Stomach (tissue), 9 donors: ENCODE results near the gene RANBP1. TPM values are rescaled to one million over a fixed set of nuclear protein-coding genes. Genes with fewer than 3 reads are reported as not detected.

Experiments
- DNase-seq, 2 donors: peaks; one replicate each; pipeline versions ENCODE4 v3.0.0 to v3.0.0-alpha.2; 2013 to 2019
- H3K27ac ChIP-seq, 5 donors: fragments of 200-600 bp in 4 of 5; sonication (generic) in 4 of 5; one replicate each; pipeline ENCODE4 v1.5.1; 2013 to 2019; ENCODE audit warnings: mild to moderate bottlenecking in 1 of 5, moderate library complexity in 1 of 5
- H3K27me3 ChIP-seq, 3 donors: fragments of 200-600 bp; sonication (generic); one replicate each; pipeline ENCODE4 v1.5.1; 2017 to 2019; ENCODE audit warnings: mixed run types in 1 of 3
- H3K36me3 ChIP-seq, 4 donors: fragments of 200-600 bp; sonication (generic); 1 replicate in 3 of 4; 2 replicates in 1 of 4; pipeline ENCODE4 v1.5.1; 2016 to 2019
- H3K4me1 ChIP-seq, 4 donors: fragments of 200-600 bp; sonication (generic); one replicate each; pipeline ENCODE4 v1.5.1; 2016 to 2019
- H3K4me3 ChIP-seq, 4 donors: fragments of 200-600 bp; sonication (generic) in 3 of 4; one replicate each; pipeline ENCODE4 v1.5.1; 2016 to 2019; ENCODE audit warnings: mild to moderate bottlenecking in 1 of 4
- H3K9me3 ChIP-seq, 4 donors: fragments of 200-600 bp; sonication (generic); one replicate each; pipeline ENCODE4 v1.5.1; 2016 to 2019
- CTCF ChIP-seq, 7 experiments: fragments of 450-650 bp in 4 of 7; fragments of 200-600 bp in 3 of 7; sonication (generic) in 3 of 7; IDR thresholded peaks; one replicate each; pipeline ENCODE4 v1.5.1; 2016 to 2019; ENCODE audit warnings: antibody characterized with exemption in 7 of 7, control low read depth in 2 of 7, mild to moderate bottlenecking in 1 of 7
- EP300 ChIP-seq: sonication (generic); formaldehyde crosslinking; IDR thresholded peaks from one replicate; pipeline ENCODE4 v1.6.1; 2017; ENCODE audit warnings: antibody characterized with exemption
- POLR2A ChIP-seq, 4 donors: fragments of 450-650 bp; IDR thresholded peaks; one replicate each; pipeline ENCODE4 v1.6.1; 2016; ENCODE audit warnings: antibody characterized with exemption in 4 of 4, control low read depth in 2 of 4, mild to moderate bottlenecking in 1 of 4, moderate library complexity in 1 of 4
- POLR2AphosphoS5 ChIP-seq, 3 donors: sonication (generic); formaldehyde crosslinking; IDR thresholded peaks; one replicate each; pipeline ENCODE4 v1.6.1; 2016; ENCODE audit warnings: antibody characterized with exemption in 3 of 3
- WGBS, 5 donors: extraction: QIAGEN DNeasy Blood & Tissue Kit in 3 of 5; methylation state at CpG; one replicate each; pipeline versions ENCODE4 v1.1.5 to v1.1.7; 2013 to 2018; 5-methylcytosine and 5-hydroxymethylcytosine counted together
- intact Hi-C: fragments of 100-400 bp; cut with DNase I; formaldehyde crosslinking; loops from one replicate; pipeline ENCODE4 v1.15.1; 2023; ENCODE audit warnings: low total_unique reads
- polyA plus RNA-seq, 3 donors: library from polyadenylated mRNA; stranded (reverse); fragments of 200-250 nt; gene quantifications; one replicate each; pipeline ENCODE4 v1.2.3, GENCODE V29; 2013
- total RNA-seq, 5 donors: library from RNA; depleted of rRNA; stranded (reverse); fragments of >200 nt; gene quantifications; one replicate each; pipeline versions ENCODE4 v1.1.0 to v1.2.3, GENCODE V29; 2014 to 2016
- donor health status: healthy with polysubstance abuse.
- donor health status: Bipolar disorder and iron deficiency.
- donor health status: healthy.

RANBP1 gene
- total and polyA plus RNA-seq, 8 donors = 23.9 to 200 (median 91.9) TPM

GRCh38 chr22:20166703-20167102 lies 50.8 kb downstream of the RANBP1 start:
- peaks cover 0 to 7% (median 0%) of the 10 kb centered on the region in 3 donors for H3K27me3 ChIP-seq
- no peaks in the 10 kb centered on the region for H3K4me1 ChIP-seq
- H3K36me3 ChIP-seq = no peaks in the 10 kb centered on the region
- H3K27ac ChIP-seq = no peak overlapping the region
- H3K4me3 ChIP-seq = no peak overlapping the region
- no peak for DNase-seq
- TF ChIP-seq CTCF (IDR thresholded peaks at IDR 0.05) (no peak), POLR2AphosphoS5 (IDR thresholded peaks at IDR 0.05) (no peak), POLR2A (IDR thresholded peaks at IDR 0.05) (no peak), EP300 (no peak)
- 84 to 90% (median 87%) methylated on average over 9 of the region's 9 CpGs for WGBS, 5 donors
- H3K9me3 ChIP-seq = no peaks in the 10 kb centered on the region
- intact Hi-C loops = no loop called here

- TF ChIP-seq EP300 (no peak), CTCF (IDR thresholded peaks at IDR 0.05) (no peak), POLR2AphosphoS5 (IDR thresholded peaks at IDR 0.05) (no peak), POLR2A (IDR thresholded peaks at IDR 0.05) (no peak)
Measured at GRCh38 chr22:20167643-20168322, 51.9 kb downstream of the RANBP1 start.

GRCh38 chr22:20169253-20169822 lies 53.4 kb downstream of the RANBP1 start:
- Histone ChIP-seq H3K36me3 (no peaks in the 10 kb centered on the region), H3K27me3 (peaks cover 0 to 12% (median 0%) of the 10 kb centered on the region in 3 donors), H3K9me3 (no peaks in the 10 kb centered on the region), H3K4me3 (no peak overlapping the region), H3K27ac (no peak overlapping the region), H3K4me1 (no peaks in the 10 kb centered on the region)
- TF ChIP-seq EP300 = no peak
- no peak for TF ChIP-seq POLR2A (IDR thresholded peaks at IDR 0.05)
- no peak for TF ChIP-seq POLR2AphosphoS5 (IDR thresholded peaks at IDR 0.05)
- no peak for TF ChIP-seq CTCF (IDR thresholded peaks at IDR 0.05)
- DNase-seq = no peak
- whole genome bisulfite sequencing, 5 donors = 72 to 79% (median 76%) methylated on average over 10 of the region's 10 CpGs
- intact Hi-C loops = no loop called here

More at GRCh38 chr22:20167643-20168322, 51.9 kb downstream of the RANBP1 start:
- no peak for DNase-seq
- H3K27ac ChIP-seq = no peak overlapping the region
- H3K4me3 ChIP-seq = no peak overlapping the region
- H3K36me3 ChIP-seq = no peaks in the 10 kb centered on the region
- peaks cover 0 to 7% (median 0%) of the 10 kb centered on the region in 3 donors for H3K27me3 ChIP-seq
- intact Hi-C loops = no loop called here
- no peaks in the 10 kb centered on the region for H3K4me1 ChIP-seq
- no peaks in the 10 kb centered on the region for H3K9me3 ChIP-seq
- 76 to 94% (median 81%) methylated on average over 11 to 19 of the region's 19 CpGs for WGBS, 5 donors

GRCh38 chr22:20170170-20170569 lies 54.3 kb downstream of the RANBP1 start:
- no peak for TF ChIP-seq POLR2A (IDR thresholded peaks at IDR 0.05)
- TF ChIP-seq POLR2AphosphoS5 (IDR thresholded peaks at IDR 0.05) = no peak
- no peak for TF ChIP-seq EP300
- TF ChIP-seq CTCF (IDR thresholded peaks at IDR 0.05) = no peak
- no peak for DNase-seq
- intact Hi-C loops = no loop called here
- 85 to 93% (median 88%) methylated on average over 11 to 13 of the region's 13 CpGs for WGBS, 5 donors
- peaks cover 0 to 13% (median 0%) of the 10 kb centered on the region in 3 donors for H3K27me3 ChIP-seq
- no peak overlapping the region for H3K27ac ChIP-seq
- no peaks in the 10 kb centered on the region for H3K9me3 ChIP-seq
- H3K4me3 ChIP-seq = no peak overlapping the region
- H3K4me1 ChIP-seq = no peaks in the 10 kb centered on the region
- no peaks in the 10 kb centered on the region for H3K36me3 ChIP-seq
